ENCODE measurements around the gene RCSD1.
"Not testable (repeated sequence)": the region's sequence is repeated elsewhere in the genome, so short reads cannot be mapped to it uniquely, and the experiment has no call there.

The RCSD1 gene

DNA sequence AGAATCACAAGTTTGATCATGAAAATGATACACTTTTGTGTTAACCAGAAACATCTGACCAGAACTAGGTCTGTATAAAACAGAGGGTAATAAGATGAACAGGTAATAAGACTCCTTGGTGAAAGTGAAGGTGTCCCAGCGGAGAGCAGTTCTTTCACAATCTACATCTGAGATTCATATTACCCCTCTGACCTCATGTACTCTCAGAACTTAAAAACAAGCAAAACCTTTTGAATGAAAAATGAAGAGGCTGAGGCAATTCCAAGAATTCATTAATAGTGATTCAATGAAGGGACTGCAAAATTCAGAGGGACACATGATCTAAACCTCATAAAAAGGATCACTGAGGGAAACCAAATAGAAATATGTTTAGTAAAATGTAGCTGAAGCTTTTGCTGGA is 80.8 kb downstream of the RCSD1 start:
- DNase-seq (ENCODE audit: insufficient read length, low spot score) (no peak), FAIRE-seq (no peak)

DNA sequence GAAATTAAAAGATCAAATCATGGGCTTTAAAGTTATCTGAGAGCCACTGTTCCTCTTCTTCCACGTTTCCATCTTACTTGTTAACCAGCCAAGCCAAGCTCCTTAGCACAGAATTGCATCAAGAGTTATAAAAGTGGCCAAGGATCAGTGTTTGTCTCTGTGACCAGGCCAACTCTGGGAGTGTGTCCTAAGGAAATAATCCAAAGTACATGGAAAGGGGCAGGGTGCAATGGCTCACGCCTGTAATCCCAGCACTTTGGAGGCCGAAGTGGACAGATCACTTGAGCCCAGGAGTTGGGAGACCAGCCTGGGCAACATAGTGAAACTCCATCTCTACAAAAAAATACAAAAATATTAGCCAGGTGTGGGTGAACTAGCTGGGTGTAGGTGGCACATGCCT is 81.8 kb downstream of the RCSD1 start:
- DNase-seq (ENCODE audit: insufficient read length, low spot score) (no peak), FAIRE-seq (no peak)

DNA sequence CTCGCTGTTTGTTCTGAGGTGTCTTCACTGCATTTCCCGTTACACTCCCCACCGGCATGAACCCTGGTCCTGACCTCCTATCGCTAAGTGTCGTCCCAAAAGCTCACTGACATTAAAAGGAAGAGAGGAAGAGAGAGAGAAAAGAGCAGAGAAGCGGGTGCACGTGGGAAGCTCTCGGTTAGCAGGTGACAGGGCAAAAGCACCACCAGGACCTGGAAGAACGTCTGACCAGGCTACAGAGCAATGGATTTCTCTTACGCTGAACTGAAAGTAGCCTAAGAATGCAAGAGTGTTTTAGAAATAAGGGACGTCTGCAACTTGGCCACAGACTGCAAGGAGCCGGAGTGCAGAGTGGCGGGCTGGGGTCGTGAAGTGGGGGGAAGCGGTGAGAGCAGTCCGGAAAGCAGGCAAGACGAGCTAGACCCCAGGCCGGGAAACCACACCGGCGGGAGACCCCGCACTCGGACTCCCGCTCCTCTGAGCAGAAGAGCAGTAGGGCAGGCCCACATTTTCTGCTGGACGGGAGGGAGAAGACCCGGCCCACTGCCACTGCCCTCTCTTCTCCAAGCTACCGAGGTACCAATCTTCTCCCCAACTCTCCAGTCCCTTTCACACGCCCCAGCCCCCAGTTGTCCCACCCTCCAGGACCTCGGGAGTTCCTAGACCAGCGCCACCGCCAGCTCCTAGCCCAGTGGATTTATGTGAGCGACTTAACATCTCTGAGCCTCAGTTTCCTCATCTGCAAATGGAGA is 83.5 kb downstream of the RCSD1 start:
- no peak for FAIRE-seq
- DNase-seq (ENCODE audit: insufficient read length, low spot score) = no peak

DNA sequence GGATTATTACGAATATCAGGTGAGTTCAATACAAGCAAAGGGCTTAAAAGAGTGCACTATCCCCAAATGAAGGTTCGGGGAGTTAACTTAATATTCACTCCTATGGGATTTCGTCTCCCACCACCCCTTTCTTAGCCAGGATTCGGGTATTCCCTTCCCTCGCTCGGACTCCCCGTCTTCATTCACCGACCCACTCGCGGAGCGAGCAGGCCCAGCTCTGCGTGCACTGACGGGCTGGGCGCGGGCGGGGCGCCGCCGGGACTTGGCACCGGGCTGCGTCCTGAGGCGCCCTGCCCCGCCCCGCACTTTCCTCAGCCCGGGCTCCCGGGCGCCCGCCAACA is 84.0 kb downstream of the RCSD1 start:
- DNase-seq (ENCODE audit: insufficient read length, low spot score) (no peak), FAIRE-seq (no peak)

DNA sequence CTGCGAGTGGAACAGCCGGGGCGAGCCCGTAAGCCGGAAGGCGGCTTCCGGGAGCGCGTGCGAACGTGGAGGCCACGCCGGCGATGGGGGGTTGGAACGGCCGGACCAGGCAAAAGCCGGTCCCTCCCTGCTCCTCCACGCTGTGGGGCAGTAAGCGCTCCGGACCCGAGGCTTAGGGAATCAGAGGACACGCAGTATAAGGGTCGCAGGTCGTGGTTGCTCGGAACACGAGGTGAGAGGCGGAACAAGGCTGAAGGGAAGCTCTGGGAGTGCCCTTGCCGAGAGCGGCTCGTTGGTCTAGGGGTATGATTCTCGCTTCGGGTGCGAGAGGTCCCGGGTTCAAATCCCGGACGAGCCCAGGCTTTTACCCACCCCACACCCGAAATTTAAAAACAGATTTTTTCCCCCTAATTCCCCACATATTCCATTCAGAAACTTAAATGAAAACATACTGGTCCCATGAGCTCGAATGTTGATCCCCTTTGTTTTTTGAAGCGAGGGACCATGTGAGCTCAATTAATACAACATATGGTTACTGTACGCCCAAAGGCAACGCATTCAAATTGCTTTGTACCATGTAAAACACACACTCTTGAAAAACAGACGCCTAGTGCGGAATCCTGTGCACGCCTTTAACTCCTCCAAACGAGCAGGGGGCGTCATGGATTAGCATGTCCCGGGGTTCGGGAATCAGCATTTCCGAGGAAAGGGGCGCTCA is 84.6 kb downstream of the RCSD1 start:
- FAIRE-seq (no peak), DNase-seq (ENCODE audit: insufficient read length, low spot score) (peak; percentile 73)

DNA sequence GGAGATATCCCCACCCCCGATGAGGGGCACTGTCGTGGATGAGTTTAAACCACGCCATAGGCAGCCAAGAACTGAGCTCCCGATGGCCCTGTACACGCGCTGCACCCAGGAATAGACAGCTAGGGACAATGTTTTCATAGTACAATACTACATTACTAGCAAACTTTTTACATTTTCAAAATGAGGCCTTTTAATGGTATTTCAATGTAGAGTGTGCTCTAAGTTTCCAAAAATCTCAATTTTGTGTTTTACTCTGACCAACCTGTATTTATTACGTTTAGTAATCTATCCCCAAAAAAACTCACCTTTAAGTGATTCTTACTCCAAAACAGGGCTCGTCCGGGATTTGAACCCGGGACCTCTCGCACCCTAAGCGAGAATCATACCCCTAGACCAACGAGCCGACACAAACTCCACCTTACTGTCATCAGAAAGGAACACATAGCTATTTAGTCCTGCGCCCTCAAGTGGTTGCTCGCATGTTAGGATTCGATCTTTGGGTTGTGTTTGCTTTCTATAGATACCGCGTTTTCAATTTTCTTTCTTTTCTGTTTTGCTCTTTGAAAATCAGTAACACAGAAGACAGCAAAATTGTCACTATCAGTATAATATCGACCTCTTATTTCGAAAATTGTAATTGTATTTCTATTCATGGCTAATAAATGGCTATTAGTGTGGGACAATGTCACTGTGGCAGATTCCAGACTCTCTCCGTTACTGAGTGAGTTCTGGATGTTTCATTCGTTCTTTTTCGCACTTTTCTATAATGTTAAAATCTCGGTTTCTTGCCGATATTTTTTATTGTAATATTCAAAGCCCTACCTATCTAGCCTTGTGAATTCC is 85.3 kb downstream of the RCSD1 start:
- FAIRE-seq = no peak
- DNase-seq (ENCODE audit: insufficient read length, low spot score) = peak; percentile 78

DNA sequence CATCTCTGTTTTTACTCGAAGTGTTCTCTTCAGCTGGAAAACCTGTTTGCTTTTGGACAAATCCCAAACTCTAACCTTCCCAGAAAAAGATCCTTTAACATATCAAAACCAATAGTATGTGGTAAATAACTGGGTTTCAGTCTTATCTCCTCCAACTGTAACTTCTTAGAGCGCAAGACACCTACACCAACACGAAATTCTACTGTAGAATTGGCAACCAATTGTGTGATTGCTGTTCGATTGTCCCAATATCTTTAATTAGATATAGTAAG is 85.9 kb downstream of the RCSD1 start:
- FAIRE-seq (no peak), DNase-seq (ENCODE audit: insufficient read length, low spot score) (no peak)

DNA sequence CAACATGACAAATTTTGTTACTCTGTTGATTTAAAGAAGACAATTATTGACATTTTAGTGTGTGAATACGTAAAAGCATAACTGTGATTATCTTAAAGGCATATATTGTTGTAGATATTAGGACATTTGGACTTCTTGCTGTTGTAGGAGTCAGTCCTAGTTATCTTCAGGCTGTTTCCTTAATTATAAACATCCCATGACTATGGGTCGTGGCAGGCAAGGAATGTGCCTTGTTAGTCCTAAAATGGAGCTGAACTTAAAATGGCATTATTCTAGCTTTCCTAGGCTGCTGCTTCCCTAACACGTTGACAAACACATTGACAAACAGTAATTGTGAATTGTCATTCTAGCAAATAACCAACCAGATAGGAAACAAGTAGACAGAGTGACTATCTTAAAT is 87.3 kb downstream of the RCSD1 start:
- FAIRE-seq (no peak), DNase-seq (ENCODE audit: insufficient read length, low spot score) (no peak)

DNA sequence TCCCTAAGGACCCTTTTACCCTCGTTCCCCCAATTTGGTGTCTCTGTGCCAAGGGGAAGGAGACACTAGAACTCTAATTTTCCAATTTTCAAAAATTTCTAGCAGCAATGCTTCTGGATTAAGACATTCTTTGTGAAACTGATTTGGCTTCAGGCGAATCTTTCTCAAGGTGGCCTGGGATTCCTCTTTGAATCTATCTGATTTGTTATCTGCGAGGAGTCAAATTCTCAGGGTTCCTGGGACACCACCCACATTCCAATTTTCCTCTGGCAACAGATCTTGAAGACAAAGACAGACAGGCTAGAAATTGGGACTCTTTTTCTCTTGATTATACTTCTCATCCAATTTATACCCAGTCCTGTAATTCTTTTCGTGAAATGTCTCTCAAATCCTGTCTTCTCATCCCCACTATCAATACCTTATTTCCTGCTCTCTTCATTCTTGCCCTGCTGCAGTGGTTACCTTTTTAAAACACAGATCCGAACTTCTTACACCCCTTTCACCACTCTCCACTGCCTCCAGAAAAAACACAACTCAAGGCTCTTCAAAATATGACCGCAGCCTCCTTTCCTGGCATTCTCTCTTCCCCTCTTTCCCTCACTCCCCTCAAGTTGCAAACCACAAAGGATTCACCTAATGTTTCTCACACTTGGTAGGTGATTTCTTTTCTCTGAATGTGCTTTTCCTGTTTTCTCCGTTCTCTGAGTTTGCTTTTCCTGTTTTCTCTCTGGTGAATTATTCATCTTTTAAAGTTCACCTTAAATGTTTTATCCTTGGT is 89.1 kb downstream of the RCSD1 start:
- FAIRE-seq (no peak), DNase-seq (ENCODE audit: insufficient read length, low spot score) (no peak)

DNA sequence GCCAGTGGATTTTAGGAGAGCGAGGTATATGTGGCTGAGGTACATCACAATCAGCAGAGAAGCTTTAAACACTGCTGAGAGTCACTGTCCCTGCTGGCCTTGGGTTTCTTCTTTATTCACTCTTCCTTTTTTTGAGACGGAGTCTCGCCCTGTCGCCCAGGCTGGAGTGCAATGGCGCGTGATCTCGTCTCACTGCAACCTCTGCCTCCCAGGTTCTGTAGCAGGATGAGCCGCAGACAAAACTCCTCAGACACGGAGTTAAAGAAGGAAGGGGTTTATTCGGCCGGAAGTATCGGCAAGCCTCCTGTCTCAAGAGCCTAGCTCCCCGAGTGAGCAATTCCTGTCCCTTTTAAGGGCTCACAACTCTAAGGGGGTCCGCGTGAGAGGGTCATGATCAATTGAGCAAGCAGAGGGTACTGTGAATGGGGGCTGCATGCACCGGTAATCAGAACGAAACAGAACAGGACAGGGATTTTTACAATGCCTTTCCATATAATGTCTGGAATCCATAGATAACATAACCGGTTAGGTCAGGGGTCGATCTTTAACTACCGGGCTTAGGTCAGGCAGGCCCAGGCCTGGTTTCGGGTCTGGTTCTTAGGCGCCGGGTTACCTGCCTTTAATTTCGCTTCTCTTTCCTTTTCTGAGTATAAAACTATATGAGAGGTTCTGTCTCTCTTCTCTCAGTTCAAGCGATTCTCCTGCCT is 89.8 kb downstream of the RCSD1 start:
- not testable (repeated sequence) for DNase-seq (ENCODE audit: insufficient read length, low spot score); FAIRE-seq

DNA sequence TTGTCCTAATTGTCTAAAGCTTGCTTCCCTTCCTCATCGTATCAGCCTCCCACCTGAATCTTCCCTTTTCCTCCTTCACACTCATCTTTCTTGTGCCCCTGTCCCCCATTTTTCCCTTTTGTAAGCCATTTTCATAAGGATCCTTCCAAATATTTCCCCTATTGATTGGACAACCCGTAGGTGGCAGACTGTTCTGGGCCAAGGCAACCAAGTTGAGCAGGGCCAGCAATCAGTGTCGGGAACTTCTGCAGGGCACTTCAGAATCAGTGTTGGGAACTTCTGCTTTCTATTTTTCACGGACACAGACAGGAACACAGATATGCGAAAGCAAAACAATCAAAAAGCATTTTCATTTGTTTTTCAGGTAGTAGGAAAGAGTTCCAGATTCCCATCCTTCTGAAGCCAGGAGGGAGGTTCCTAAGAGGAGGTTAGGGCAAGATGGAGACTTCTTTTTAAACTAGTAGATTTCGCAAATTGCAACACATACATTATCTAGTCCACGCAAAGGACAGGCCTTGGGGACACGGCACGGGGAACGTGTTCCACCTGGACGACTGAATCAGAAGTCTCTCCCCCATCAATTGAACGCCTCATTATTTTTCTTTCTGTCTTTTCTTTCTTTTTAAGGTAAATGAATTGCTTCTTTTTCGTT is 91.1 kb downstream of the RCSD1 start:
- FAIRE-seq (no peak), DNase-seq (ENCODE audit: insufficient read length, low spot score) (peak; percentile 51)

DNA sequence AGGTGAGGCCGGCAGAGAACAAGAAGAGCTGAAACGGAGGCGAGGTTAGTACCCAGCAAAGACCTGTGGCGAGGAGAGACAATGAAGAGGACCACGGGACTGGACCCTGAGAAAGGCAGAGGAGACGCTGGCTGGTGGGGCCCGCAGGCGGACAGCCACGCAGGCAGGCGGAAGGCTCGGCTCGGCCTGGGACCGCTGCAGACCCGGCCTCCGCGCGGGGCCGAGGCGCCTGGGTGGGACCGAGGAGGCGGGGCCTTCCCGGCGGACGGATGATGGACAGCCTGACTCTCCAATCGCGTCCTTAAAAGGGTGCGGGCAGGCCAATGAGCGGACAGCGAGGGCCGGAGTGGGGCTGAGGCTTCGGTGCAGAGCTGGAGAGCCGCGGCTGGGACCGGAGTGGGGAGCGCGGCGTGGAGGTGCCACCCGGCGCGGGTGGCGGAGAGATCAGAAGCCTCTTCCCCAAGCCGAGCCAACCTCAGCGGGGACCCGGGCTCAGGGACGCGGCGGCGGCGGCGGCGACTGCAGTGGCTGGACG is 91.7 kb downstream of the RCSD1 start, which contains the start of gene MPZL1:
Gene MPZL1 (plus strand): TSS at position 366 of the 535 bp plus-strand sequence. CDS start 170 bp downstream, outside the sequence.
- DNase-seq (ENCODE audit: insufficient read length, low spot score) (peak; percentile 99), FAIRE-seq (peak; percentile 76)

DNA sequence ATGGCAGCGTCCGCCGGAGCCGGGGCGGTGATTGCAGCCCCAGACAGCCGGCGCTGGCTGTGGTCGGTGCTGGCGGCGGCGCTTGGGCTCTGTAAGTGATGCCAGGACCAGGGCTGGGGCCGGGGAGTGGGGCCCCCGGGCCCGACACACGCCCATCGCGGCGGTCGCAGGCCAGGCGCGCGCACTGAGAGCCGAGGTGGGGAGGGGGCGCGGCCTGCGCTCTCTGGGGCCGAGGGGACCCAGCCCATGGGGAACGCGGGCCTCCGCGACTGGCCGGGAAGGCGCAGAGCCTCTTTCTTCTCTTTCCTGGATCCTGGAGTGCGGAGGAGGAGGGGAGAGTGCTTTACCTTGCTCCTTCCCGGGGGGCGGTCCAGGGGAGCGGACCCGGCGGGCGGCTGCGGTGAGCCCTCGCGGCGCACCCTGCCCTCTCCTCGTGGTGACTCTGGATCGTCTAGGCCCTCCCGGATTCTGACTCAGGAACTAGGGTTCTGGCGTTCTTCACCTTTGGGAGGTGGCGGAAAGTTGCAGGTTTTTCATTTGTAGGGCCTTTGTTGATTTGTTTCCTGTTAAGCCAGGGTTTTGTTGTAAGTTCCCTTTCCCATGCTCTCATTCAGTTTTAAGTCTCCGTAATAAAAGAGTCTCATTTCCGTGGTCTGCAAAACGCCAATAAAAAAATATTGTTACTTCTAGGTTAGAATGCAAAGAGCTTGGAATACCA is 92.3 kb downstream of the RCSD1 start:
- no peak for FAIRE-seq

DNA sequence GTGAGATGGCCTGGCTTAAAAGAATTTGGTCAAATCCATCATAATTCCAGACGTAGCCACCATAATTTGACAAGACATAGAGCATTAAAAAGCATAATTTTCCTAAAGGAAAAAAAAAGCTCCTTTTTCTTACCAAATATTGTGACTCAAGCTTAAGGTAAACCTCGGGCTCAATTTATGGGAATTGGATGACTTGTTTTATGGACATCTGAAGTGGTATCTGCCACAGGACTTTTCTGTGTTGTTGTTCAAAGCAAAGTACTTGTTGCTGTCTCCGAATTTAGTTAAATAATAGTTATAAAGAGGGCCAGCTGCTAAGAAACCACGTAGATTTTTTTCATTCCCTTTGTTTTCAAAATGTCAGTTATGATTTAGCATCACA is 92.8 kb downstream of the RCSD1 start:
- no peak for FAIRE-seq
- no peak for DNase-seq (ENCODE audit: insufficient read length, low spot score)

More for the DNA sequence above, 92.3 kb downstream of the RCSD1 start:
- DNase-seq (ENCODE audit: insufficient read length, low spot score) = peak; percentile 41

DNA sequence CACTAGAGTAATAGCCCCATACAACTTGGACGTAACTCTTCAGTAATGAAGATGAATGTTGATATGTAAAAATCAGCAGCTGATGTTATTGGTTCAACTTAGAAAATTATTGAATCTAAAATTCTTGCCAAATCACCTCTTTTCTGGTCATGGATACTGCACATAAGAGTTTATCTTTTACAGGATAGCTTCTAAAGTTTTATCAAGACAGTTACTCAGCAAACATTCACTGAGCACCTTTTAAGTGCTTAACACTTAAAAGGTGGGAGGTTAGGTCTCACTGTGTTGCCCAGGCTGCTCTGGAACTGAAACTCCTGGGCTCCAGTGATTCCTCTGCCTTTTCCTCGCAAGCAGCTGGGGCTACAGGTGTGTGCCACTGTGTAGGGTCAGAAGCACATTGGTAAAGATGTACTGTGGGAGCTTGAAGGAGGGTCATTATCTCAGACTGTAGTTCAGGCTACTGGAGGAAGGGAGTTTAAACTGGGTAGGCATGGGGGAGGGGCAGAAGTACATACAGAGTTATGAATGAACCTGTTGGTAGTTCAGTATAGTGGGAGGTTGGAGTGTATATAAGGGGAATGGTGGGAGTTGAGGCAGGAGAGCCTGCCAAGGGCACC is 93.8 kb downstream of the RCSD1 start:
- no peak for DNase-seq (ENCODE audit: insufficient read length, low spot score)
- FAIRE-seq = no peak

DNA sequence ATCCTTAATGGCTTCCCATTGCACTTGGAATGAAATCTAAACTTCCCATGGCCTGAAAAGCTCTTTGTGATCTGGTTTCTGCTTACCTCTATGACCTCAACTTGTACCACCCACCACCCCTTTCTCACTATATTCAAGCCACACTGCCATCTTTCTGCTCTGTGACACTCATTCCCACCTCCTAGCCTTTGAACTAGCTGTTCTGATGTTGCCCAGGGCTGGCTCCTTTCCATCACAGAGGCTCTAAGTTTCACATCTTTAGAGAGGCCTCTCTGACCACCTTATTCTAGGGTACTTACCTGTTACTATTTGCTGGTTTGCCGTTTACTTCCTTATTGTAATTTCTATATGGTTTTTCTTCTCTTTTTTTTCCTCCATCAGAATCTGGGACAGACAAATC is 96.0 kb downstream of the RCSD1 start:
- DNase-seq (ENCODE audit: insufficient read length, low spot score) (no peak), FAIRE-seq (no peak)

DNA sequence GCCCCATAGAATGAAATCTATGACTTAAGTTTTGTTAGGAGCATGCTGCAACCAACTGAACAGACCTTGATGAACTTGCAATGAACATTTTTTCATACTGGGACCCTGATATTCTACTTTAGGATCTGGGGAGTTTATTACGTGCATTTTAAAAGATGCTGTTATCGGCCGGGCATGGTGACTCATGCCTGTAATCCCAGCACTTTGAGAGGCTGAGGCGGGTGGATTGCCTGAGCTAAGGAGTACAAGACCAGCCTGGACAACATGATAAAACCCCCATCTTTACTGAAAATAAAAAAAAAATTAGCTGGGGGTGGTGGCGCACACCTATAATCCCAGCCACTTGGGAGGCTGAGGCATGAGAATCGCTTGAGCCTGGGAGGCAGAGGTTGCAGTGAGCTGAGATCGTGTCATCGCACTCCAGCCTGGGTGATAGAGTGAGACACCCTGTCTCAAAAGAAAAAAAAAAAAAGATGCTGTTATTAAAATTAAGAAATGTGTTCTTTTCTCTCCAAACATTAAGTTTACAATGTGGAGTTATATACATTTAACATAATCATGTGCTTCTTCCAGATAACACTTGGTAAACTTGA is 98.9 kb downstream of the RCSD1 start:
- DNase-seq (ENCODE audit: insufficient read length, low spot score) = no peak
- no peak for FAIRE-seq

DNA sequence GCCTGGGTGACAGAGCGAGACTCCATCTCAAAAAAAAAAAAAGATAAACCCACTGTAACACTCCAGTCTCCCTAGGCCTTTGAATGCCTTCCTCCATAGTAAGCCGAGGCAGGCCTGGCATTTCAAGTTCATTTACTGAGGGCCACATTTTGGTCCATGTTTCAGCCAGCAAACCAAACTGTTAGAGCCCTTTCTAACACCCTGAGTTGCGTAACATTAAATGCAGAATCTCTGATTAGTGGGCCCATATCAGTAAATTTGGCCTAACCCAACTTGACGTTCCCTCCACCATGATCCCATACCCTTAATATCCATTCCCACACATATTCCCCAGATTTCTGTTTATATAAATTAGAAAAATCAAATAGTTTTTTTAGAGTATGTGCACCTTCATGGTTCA is 104.2 kb downstream of the RCSD1 start:
- DNase-seq (ENCODE audit: insufficient read length, low spot score) = no peak
- FAIRE-seq = no peak
